ENCODE measurements around the gene ELMO2. TPM values are rescaled to one million over a fixed set of nuclear protein-coding genes. Genes with fewer than 3 reads are reported as not detected.

The ELMO2 gene, protein sequence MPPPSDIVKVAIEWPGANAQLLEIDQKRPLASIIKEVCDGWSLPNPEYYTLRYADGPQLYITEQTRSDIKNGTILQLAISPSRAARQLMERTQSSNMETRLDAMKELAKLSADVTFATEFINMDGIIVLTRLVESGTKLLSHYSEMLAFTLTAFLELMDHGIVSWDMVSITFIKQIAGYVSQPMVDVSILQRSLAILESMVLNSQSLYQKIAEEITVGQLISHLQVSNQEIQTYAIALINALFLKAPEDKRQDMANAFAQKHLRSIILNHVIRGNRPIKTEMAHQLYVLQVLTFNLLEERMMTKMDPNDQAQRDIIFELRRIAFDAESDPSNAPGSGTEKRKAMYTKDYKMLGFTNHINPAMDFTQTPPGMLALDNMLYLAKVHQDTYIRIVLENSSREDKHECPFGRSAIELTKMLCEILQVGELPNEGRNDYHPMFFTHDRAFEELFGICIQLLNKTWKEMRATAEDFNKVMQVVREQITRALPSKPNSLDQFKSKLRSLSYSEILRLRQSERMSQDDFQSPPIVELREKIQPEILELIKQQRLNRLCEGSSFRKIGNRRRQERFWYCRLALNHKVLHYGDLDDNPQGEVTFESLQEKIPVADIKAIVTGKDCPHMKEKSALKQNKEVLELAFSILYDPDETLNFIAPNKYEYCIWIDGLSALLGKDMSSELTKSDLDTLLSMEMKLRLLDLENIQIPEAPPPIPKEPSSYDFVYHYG
- total RNA-seq (2021) (35.3 and 38.5 TPM in 2 replicates), Bru-seq, nascent RNA (percentile 68 among the genes with signal in this experiment), BruChase-seq, experiment 1, labeled RNA remaining after a 2-hour chase (percentile 74 among the genes with signal in this experiment), BruChase-seq, experiment 2, labeled RNA remaining after a 6-hour chase (percentile 69 among the genes with signal in this experiment)
- long read RNA-seq, transcript ELMO2-204 (21 exons, 3,574 nt) = minor isoform, 6 of 76 reads
- long read RNA-seq, transcript ELMO2-201 (22 exons, 3,669 nt) = major isoform, 30 of 76 reads
- long read RNA-seq, partial matches to known transcripts = 6 of 76 reads
- long read RNA-seq, other reads (novel, unspliced or antisense) = 33 of 76 reads

GRCh38 chr20:46406200-46406985, at the start of gene ELMO2:
Gene ELMO2 (minus strand): TSS chr20:46406615. CDS start chr20:46394482, 12,133 bp downstream.
- Histone ChIP-seq H3K4me1 (ENCODE audit: insufficient read depth, low read length, poor library complexity, severe bottlenecking) (peaks cover 10% of the 10 kb centered on the region), H3K9me3 (ENCODE audit: low read depth, low read length, poor library complexity, severe bottlenecking) (no peaks in the 10 kb centered on the region), H3K27ac (ENCODE audit: low read depth, low read length, poor library complexity, severe bottlenecking) (peak within 1 kb of the TSS; percentile 82), H3K4me3 (ENCODE audit: low read depth, low read length, poor library complexity, severe bottlenecking) (peak within 1 kb of the TSS; percentile 91), H3K36me3 (ENCODE audit: insufficient read depth, low read length, poor library complexity, severe bottlenecking) (no peaks in the 10 kb centered on the region), H3K27me3 (replicated peaks; ENCODE audit: insufficient read depth, low read depth, low read length, poor library complexity) (no peaks in the 10 kb centered on the region)
- POLR2A ChIA-PET (ENCODE audit: low non-redundant PET) = interaction anchor here (0.6 kb wide), 1 partner anchor 391 kb away, joined by 4 read pairs; no protein-coding TSS in a partner anchor
- no TSS peak for BruUV-seq (replicated peaks)
- peak; percentile 98 for DNase-seq (ENCODE audit: low spot score)
- no peak for TF ChIP-seq CTCF (conservative IDR thresholded peaks at IDR 0.05; ENCODE audit: low read depth, low read length)
- no peak for TF ChIP-seq EZH2 (IDR thresholded peaks at IDR 0.05; ENCODE audit: borderline replicate concordance, low read depth, low read length, poor library complexity, severe bottlenecking)
- intact Hi-C loops (cut with micrococcal nuclease; ENCODE audit: unreplicated experiment) = no loop called here
- CTCF ChIA-PET = interaction anchor here (0.5 to 0.7 kb wide), 2 partner anchors 383 to 845 kb away, joined by 3 read pairs; no protein-coding TSS in a partner anchor

GRCh38 chr20:46455729-46456128, 49.3 kb upstream of the ELMO2 start:
- TF ChIP-seq CTCF (conservative IDR thresholded peaks at IDR 0.05; ENCODE audit: low read depth, low read length) (no peak), EZH2 (IDR thresholded peaks at IDR 0.05; ENCODE audit: borderline replicate concordance, low read depth, low read length, poor library complexity, severe bottlenecking) (no peak)
- Histone ChIP-seq H3K9me3 (ENCODE audit: low read depth, low read length, poor library complexity, severe bottlenecking) (peaks cover 14% of the 10 kb centered on the region), H3K4me1 (ENCODE audit: insufficient read depth, low read length, poor library complexity, severe bottlenecking) (no peaks in the 10 kb centered on the region), H3K27me3 (replicated peaks; ENCODE audit: insufficient read depth, low read depth, low read length, poor library complexity) (peaks cover 9% of the 10 kb centered on the region), H3K36me3 (ENCODE audit: insufficient read depth, low read length, poor library complexity, severe bottlenecking) (no peaks in the 10 kb centered on the region), H3K4me3 (ENCODE audit: low read depth, low read length, poor library complexity, severe bottlenecking) (no peak overlapping the region), H3K27ac (ENCODE audit: low read depth, low read length, poor library complexity, severe bottlenecking) (no peak overlapping the region)
- BruUV-seq (replicated peaks) = no TSS peak
- intact Hi-C loops (cut with micrococcal nuclease; ENCODE audit: unreplicated experiment) = no loop called here
- ChIA-PET CTCF (no interaction called here), POLR2A (ENCODE audit: low non-redundant PET) (no interaction called here)
- no peak for DNase-seq (ENCODE audit: low spot score)

DNA sequence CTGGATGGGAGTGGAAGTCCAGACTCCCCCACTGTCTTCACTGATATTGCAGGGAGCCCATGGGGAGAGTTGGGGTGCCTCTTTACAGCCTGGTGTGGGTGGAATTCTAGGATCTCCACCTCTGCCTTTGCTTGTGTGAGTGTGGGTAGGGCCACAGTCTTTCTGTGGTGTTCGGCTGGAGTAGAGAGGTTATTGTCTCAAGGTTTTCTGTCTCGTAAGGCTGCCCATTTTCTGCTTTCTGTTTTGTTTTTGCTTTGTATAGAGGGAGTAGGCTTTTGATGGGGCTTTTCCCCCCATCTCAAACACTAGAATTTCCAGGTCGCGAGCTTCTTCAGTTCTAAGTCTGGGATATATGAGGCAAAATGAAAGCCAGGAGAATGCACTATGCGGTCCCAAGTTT, 40.4 kb upstream of the ELMO2 start:
- DNase-seq (ENCODE audit: low spot score) = no peak
- Histone ChIP-seq H3K4me3 (ENCODE audit: low read depth, low read length, poor library complexity, severe bottlenecking) (no peak overlapping the region), H3K36me3 (ENCODE audit: insufficient read depth, low read length, poor library complexity, severe bottlenecking) (no peaks in the 10 kb centered on the region), H3K4me1 (ENCODE audit: insufficient read depth, low read length, poor library complexity, severe bottlenecking) (no peaks in the 10 kb centered on the region), H3K27me3 (replicated peaks; ENCODE audit: insufficient read depth, low read depth, low read length, poor library complexity) (peaks cover 16% of the 10 kb centered on the region), H3K27ac (ENCODE audit: low read depth, low read length, poor library complexity, severe bottlenecking) (no peak overlapping the region), H3K9me3 (ENCODE audit: low read depth, low read length, poor library complexity, severe bottlenecking) (no peaks in the 10 kb centered on the region)
- CTCF ChIA-PET = no interaction called here
- POLR2A ChIA-PET (ENCODE audit: low non-redundant PET) = no interaction called here
- BruUV-seq (replicated peaks) = no TSS peak
- TF ChIP-seq CTCF (conservative IDR thresholded peaks at IDR 0.05; ENCODE audit: low read depth, low read length) (no peak), EZH2 (IDR thresholded peaks at IDR 0.05; ENCODE audit: borderline replicate concordance, low read depth, low read length, poor library complexity, severe bottlenecking) (no peak)
- intact Hi-C loops (cut with micrococcal nuclease; ENCODE audit: unreplicated experiment) = no loop called here

Measured in A673 (cell line).